Measurements from ENCODE around the gene YIPF6.
"Not testable (repeated sequence)": the region's sequence is repeated elsewhere in the genome, so short reads cannot be mapped to it uniquely, and the experiment has no call there.

YIPF6 gene

GRCh38 chrX:68503836-68504636 is 5.2 kb downstream of the YIPF6 start:
- TF ChIP-seq CTCF (IDR thresholded peaks at IDR 0.05; ENCODE audit: control insufficient read depth, insufficient read depth, low read depth, low read length, missing control alignments): no peak
- no peak for DNase-seq (ENCODE audit: low read depth)
- H3K4me3 ChIP-seq (ENCODE audit: control insufficient read depth, low read depth, low read length): no peak overlapping the region

GRCh38 chrX:68506649-68507048 is 7.8 kb downstream of the YIPF6 start:
- DNase-seq (ENCODE audit: low read depth): no peak
- no peak overlapping the region for H3K4me3 ChIP-seq (ENCODE audit: control insufficient read depth, low read depth, low read length)
- no peak for TF ChIP-seq CTCF (IDR thresholded peaks at IDR 0.05; ENCODE audit: control insufficient read depth, insufficient read depth, low read depth, low read length, missing control alignments)

- no peak for DNase-seq (ENCODE audit: low read depth)
- TF ChIP-seq CTCF (IDR thresholded peaks at IDR 0.05; ENCODE audit: control insufficient read depth, insufficient read depth, low read depth, low read length, missing control alignments): no peak
Measured at GRCh38 chrX:68508799-68509198, 9.9 kb downstream of the YIPF6 start.

GRCh38 chrX:68511255-68511654 is 12.4 kb downstream of the YIPF6 start:
- H3K4me3 ChIP-seq (ENCODE audit: control insufficient read depth, low read depth, low read length): no peak overlapping the region
- TF ChIP-seq CTCF (IDR thresholded peaks at IDR 0.05; ENCODE audit: control insufficient read depth, insufficient read depth, low read depth, low read length, missing control alignments): peak; percentile 83
- no peak for DNase-seq (ENCODE audit: low read depth)

More at GRCh38 chrX:68508799-68509198, 9.9 kb downstream of the YIPF6 start:
- H3K4me3 ChIP-seq (ENCODE audit: control insufficient read depth, low read depth, low read length): no peak overlapping the region

GRCh38 chrX:68524680-68525079 is 25.8 kb downstream of the YIPF6 start:
- DNase-seq (ENCODE audit: low read depth); H3K4me3 ChIP-seq (ENCODE audit: control insufficient read depth, low read depth, low read length): not testable (repeated sequence)

GRCh38 chrX:68532831-68533533 is 34.1 kb downstream of the YIPF6 start:
- H3K4me3 ChIP-seq (ENCODE audit: control insufficient read depth, low read depth, low read length): no peak overlapping the region
- no peak for TF ChIP-seq CTCF (IDR thresholded peaks at IDR 0.05; ENCODE audit: control insufficient read depth, insufficient read depth, low read depth, low read length, missing control alignments)
- no peak for DNase-seq (ENCODE audit: low read depth)

GRCh38 chrX:68533656-68534055 is 34.8 kb downstream of the YIPF6 start:
- no peak for TF ChIP-seq CTCF (IDR thresholded peaks at IDR 0.05; ENCODE audit: control insufficient read depth, insufficient read depth, low read depth, low read length, missing control alignments)
- H3K4me3 ChIP-seq (ENCODE audit: control insufficient read depth, low read depth, low read length): no peak overlapping the region
- DNase-seq (ENCODE audit: low read depth): no peak

Data from AG09309 (cell line).